Measurements from ENCODE around the gene GRIK4.

DNA sequence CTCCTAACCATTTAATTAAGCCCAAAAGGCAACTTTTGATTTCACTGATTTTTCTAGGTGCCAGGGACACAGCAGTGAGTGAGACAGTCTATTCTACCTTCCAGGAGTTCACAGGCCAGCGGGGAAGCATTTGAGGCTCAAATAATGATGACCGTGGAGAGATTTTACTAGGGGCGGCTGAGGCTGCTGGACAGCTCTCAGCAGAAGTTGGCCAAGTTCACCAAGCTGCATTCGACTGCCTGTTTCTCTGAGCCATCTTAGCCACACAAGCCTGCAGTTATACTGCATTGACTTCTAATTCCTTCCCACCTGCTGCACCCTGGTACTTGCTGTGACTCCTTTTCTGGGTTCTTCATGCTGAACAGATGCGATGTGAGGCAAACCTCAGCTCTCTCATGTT is 343.4 kb downstream of the GRIK4 start:
- no peak for TF ChIP-seq CTCF (conservative IDR thresholded peaks at IDR 0.05; ENCODE audit: low read length)
- no peak for TF ChIP-seq EZH2phosphoT487 (IDR thresholded peaks at IDR 0.05; ENCODE audit: borderline replicate concordance)
